HepG2 (cell line): ENCODE results near the gene RUSC1. TPM values are rescaled to one million over a fixed set of nuclear protein-coding genes. Genes with fewer than 3 reads are reported as not detected.

Experiments
- DR1 ChIP-seq: sonication (generic); formaldehyde crosslinking; IDR thresholded peaks from 2 replicates; pipeline ENCODE4 v1.8.0; 2021; ENCODE audit warnings: mild to moderate bottlenecking, missing genetic modification reagents, inconsistent platforms
- GFI1 ChIP-seq: sonication (generic); formaldehyde crosslinking; IDR thresholded peaks from 2 replicates; pipeline ENCODE4 v1.5.0; 2020; ENCODE audit warnings: missing genetic modification reagents, mild to moderate bottlenecking, borderline replicate concordance
- JUNB ChIP-seq: sonication (generic); formaldehyde crosslinking; IDR thresholded peaks from 2 replicates; pipeline ENCODE4 v1.8.0; 2022; ENCODE audit warnings: missing genetic modification reagents, mild to moderate bottlenecking, borderline replicate concordance
- KDM4B ChIP-seq: sonication (generic); formaldehyde crosslinking; IDR thresholded peaks from 2 replicates; pipeline ENCODE4 v1.4.0; 2020; ENCODE audit warnings: missing genetic modification reagents
- MAX ChIP-seq: IDR thresholded peaks from 2 replicates; pipeline ENCODE4 v1.6.1; 2012; ENCODE audit warnings: inconsistent platforms
- MED1 ChIP-seq: sonication (generic); formaldehyde crosslinking; IDR thresholded peaks from 2 replicates; pipeline ENCODE4 v1.4.0; 2020; ENCODE audit warnings: missing genetic modification reagents
- MED13 ChIP-seq: sonication (generic); formaldehyde crosslinking; IDR thresholded peaks from 2 replicates; pipeline ENCODE4 v1.5.0; 2020; ENCODE audit warnings: missing genetic modification reagents
- NFIC ChIP-seq: IDR thresholded peaks from 2 replicates; pipeline ENCODE4 v1.6.1; 2012; ENCODE audit warnings: mild to moderate bottlenecking, low read length, inconsistent platforms
- NFYB ChIP-seq: sonication (generic); formaldehyde crosslinking; IDR thresholded peaks from 2 replicates; pipeline ENCODE4 v1.4.0; 2020; ENCODE audit warnings: missing genetic modification reagents
- SKIL ChIP-seq: sonication (generic); formaldehyde crosslinking; IDR thresholded peaks from 2 replicates; pipeline ENCODE4 v1.8.0; 2022; ENCODE audit warnings: missing genetic modification reagents, mild to moderate bottlenecking, moderate library complexity, borderline replicate concordance
- SOX6 ChIP-seq, 2 experiments: fragments of 450-650 bp in 1 of 2; sonication (generic) in 1 of 2; formaldehyde crosslinking in 1 of 2; IDR thresholded peaks; 2 replicates each; pipeline versions ENCODE4 v1.4.0 to v1.6.1; 2017 to 2020; ENCODE audit warnings: antibody characterized with exemption in 1 of 2, mild to moderate bottlenecking in 1 of 2, missing genetic modification reagents in 1 of 2
- TGIF2 ChIP-seq: IDR thresholded peaks from 2 replicates; pipeline ENCODE4 v1.6.1; 2016; ENCODE audit warnings: control low read depth, missing compliant biosample characterization
- XRCC5 ChIP-seq: fragments of 200-400 bp; formaldehyde crosslinking; optimal IDR thresholded peaks from 2 replicates; pipeline ENCODE3; 2017; ENCODE audit warnings: mild to moderate bottlenecking, low read length
- ZMYM4 ChIP-seq: sonication (generic); formaldehyde crosslinking; IDR thresholded peaks from 2 replicates; pipeline ENCODE4 v1.8.1; 2023; ENCODE audit warnings: mild to moderate bottlenecking, missing genetic modification reagents
- ZNF207 ChIP-seq: fragments of 450-650 bp; IDR thresholded peaks from 2 replicates; pipeline ENCODE4 v1.6.1; 2016; ENCODE audit warnings: antibody characterized with exemption, borderline replicate concordance
- ZNF292 ChIP-seq: sonication (generic); formaldehyde crosslinking; IDR thresholded peaks from 2 replicates; pipeline ENCODE4 v1.8.1; 2022; ENCODE audit warnings: mild to moderate bottlenecking, low read depth, missing genetic modification reagents, borderline replicate concordance
- ZNF317 ChIP-seq: sonication (generic); formaldehyde crosslinking; IDR thresholded peaks from 2 replicates; pipeline ENCODE4 v1.5.0; 2020; ENCODE audit warnings: mild to moderate bottlenecking, missing genetic modification reagents
- ZNF629 ChIP-seq: sonication (generic); formaldehyde crosslinking; conservative IDR thresholded peaks from 2 replicates; pipeline ENCODE4 v1.5.0; 2020; ENCODE audit warnings: missing genetic modification reagents
- ZNF672 ChIP-seq: sonication (generic); formaldehyde crosslinking; IDR thresholded peaks from 2 replicates; pipeline ENCODE4 v1.8.1; 2022; ENCODE audit warnings: missing genetic modification reagents
- ZSCAN21 ChIP-seq: sonication (generic); formaldehyde crosslinking; IDR thresholded peaks from 2 replicates; pipeline ENCODE4 v1.8.0; 2022; ENCODE audit warnings: mild to moderate bottlenecking, missing genetic modification reagents, moderate library complexity, borderline replicate concordance
- polyA plus RNA-seq, 8 experiments: library from polyadenylated mRNA; depleted of rRNA in 3 of 8; stranded (reverse) in 7 of 8; unstranded in 1 of 8; fragments of >200 nt; fragmentation: Illumina TruSeq in 4 of 8; extraction: Trizol in 4 of 8; gene quantifications; 2 replicates each; pipeline versions ENCODE4 v1.2.1 to v1.2.3, GENCODE V29; 2011 to 2016; ENCODE audit warnings: low read depth in 4 of 8, missing spikeins in 1 of 8, mixed read lengths in 1 of 8; ENCODE audit not compliant: insufficient read depth in 1 of 8
- total RNA-seq, 5 experiments: library from RNA; depleted of rRNA; stranded (reverse); fragments of >200 nt; fragmentation: Illumina TruSeq; extraction: Trizol; gene quantifications; 2 replicates each; pipeline ENCODE4 v1.2.3, GENCODE V29; 2016; ENCODE audit warnings: low read depth in 1 of 5
- TF ChIP-seq, protein P1 (sequence below): IDR thresholded peaks from 2 replicates; pipeline ENCODE4 v1.6.1; 2016; ENCODE audit warnings: control low read depth
- TF ChIP-seq, protein P2 (sequence below): sonication (generic); formaldehyde crosslinking; IDR thresholded peaks from 2 replicates; pipeline ENCODE4 v1.8.1; 2023; ENCODE audit warnings: mild to moderate bottlenecking, missing genetic modification reagents
- TF ChIP-seq, protein P3 (sequence below): sonication (generic); formaldehyde crosslinking; IDR thresholded peaks from 2 replicates; pipeline ENCODE4 v1.4.0; 2020; ENCODE audit warnings: missing genetic modification reagents

RUSC1 gene
- total and polyA plus RNA-seq, 2 of the 13 experiments (the other 11 are each of a cell fraction or from before 2014, with no cell fraction given) = 18.7 to 20.4 TPM

GRCh38 chr1:155273343-155274245, 47.1 kb upstream of the RUSC1 start, which contains the start of gene CLK2 (continued):
- TF ChIP-seq SKIL (CRISPR knock-in tag) (no peak; the same call in 1 of the 2 replicates), MED13 (CRISPR knock-in tag) (no peak), ZNF672 (no peak), MAX (peak; percentile 98), ZSCAN21 (CRISPR knock-in tag) (peak; percentile 86), ZNF207 (no peak), ZNF629 (CRISPR knock-in tag) (no peak), NFIC (no peak), DR1 (CRISPR knock-in tag) (0 out of 2 replicates have a peak, but pooled peaks have one; percentile 66), ZNF292 (CRISPR knock-in tag) (no peak), ZNF317 (CRISPR knock-in tag) (no peak), TGIF2 (CRISPR knock-in tag) (peak; percentile 81), JUNB (no peak), GFI1 (0 out of 2 replicates have a peak, but pooled peaks have one; percentile 43), XRCC5 (peak; percentile 54), SOX6 (IDR thresholded peaks at IDR 0.05) (no peak), SOX6 (CRISPR knock-in tag; IDR thresholded peaks at IDR 0.05) (peak; percentile 54), ZMYM4 (CRISPR knock-in tag) (peak; percentile 76), MED1 (CRISPR knock-in tag) (peak; percentile 87), NFYB (CRISPR knock-in tag) (peak; percentile 68), KDM4B (CRISPR knock-in tag) (0 out of 2 replicates have a peak, but pooled peaks have one; percentile 20)
- TF ChIP-seq, protein P1, sequence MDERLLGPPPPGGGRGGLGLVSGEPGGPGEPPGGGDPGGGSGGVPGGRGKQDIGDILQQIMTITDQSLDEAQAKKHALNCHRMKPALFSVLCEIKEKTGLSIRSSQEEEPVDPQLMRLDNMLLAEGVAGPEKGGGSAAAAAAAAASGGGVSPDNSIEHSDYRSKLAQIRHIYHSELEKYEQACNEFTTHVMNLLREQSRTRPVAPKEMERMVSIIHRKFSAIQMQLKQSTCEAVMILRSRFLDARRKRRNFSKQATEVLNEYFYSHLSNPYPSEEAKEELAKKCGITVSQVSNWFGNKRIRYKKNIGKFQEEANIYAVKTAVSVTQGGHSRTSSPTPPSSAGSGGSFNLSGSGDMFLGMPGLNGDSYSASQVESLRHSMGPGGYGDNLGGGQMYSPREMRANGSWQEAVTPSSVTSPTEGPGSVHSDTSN (CRISPR knock-in tag) = no peak
- TF ChIP-seq, protein P2, sequence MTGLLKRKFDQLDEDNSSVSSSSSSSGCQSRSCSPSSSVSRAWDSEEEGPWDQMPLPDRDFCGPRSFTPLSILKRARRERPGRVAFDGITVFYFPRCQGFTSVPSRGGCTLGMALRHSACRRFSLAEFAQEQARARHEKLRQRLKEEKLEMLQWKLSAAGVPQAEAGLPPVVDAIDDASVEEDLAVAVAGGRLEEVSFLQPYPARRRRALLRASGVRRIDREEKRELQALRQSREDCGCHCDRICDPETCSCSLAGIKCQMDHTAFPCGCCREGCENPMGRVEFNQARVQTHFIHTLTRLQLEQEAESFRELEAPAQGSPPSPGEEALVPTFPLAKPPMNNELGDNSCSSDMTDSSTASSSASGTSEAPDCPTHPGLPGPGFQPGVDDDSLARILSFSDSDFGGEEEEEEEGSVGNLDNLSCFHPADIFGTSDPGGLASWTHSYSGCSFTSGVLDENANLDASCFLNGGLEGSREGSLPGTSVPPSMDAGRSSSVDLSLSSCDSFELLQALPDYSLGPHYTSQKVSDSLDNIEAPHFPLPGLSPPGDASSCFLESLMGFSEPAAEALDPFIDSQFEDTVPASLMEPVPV (CRISPR knock-in tag) = peak; percentile 81
- TF ChIP-seq, protein P3, sequence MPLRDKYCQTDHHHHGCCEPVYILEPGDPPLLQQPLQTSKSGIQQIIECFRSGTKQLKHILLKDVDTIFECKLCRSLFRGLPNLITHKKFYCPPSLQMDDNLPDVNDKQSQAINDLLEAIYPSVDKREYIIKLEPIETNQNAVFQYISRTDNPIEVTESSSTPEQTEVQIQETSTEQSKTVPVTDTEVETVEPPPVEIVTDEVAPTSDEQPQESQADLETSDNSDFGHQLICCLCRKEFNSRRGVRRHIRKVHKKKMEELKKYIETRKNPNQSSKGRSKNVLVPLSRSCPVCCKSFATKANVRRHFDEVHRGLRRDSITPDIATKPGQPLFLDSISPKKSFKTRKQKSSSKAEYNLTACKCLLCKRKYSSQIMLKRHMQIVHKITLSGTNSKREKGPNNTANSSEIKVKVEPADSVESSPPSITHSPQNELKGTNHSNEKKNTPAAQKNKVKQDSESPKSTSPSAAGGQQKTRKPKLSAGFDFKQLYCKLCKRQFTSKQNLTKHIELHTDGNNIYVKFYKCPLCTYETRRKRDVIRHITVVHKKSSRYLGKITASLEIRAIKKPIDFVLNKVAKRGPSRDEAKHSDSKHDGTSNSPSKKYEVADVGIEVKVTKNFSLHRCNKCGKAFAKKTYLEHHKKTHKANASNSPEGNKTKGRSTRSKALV = no peak
